MM.1S (cell line): Measurements from ENCODE around the gene LCLAT1.

Source experiments
- DNase-seq: peaks from one replicate; pipeline ENCODE4 v3.0.0-alpha.2; 2015
- H2AFZ ChIP-seq: fragments of 300-600 bp; sonication (generic); 2 replicates; pipeline ENCODE4 v1.6.0; 2016; ENCODE audit warnings: antibody characterized with exemption, low read length
- H3F3A ChIP-seq: fragments of 300-600 bp; sonication (generic); 2 replicates; pipeline ENCODE4 v1.6.1; 2016; ENCODE audit warnings: mild to moderate bottlenecking, antibody characterized with exemption, low read length, moderate library complexity, mixed read lengths; ENCODE audit not compliant: insufficient read depth
- H3K27ac ChIP-seq: fragments of 300-600 bp; sonication (generic); 2 replicates; pipeline ENCODE4 v1.5.1; 2016; ENCODE audit warnings: mild to moderate bottlenecking, low read length
- H3K27me3 ChIP-seq: fragments of 300-600 bp; sonication (generic); replicated peaks from 2 replicates; pipeline ENCODE4 v1.6.0; 2016; ENCODE audit warnings: low read length; ENCODE audit not compliant: insufficient read depth
- H3K36me3 ChIP-seq: fragments of 300-600 bp; sonication (generic); replicated peaks from 2 replicates; pipeline ENCODE4 v1.6.1; 2016; ENCODE audit warnings: mild to moderate bottlenecking, low read length, mixed read lengths; ENCODE audit not compliant: insufficient read depth
- H3K4me1 ChIP-seq: fragments of 300-600 bp; sonication (generic); 2 replicates; pipeline ENCODE4 v1.6.1; 2016; ENCODE audit warnings: low read length, mixed read lengths
- H3K4me2 ChIP-seq: fragments of 300-600 bp; sonication (generic); 2 replicates; pipeline ENCODE4 v1.6.0; 2016; ENCODE audit warnings: low read depth, low read length
- H3K4me3 ChIP-seq: fragments of 300-600 bp; sonication (generic); 2 replicates; pipeline ENCODE4 v1.5.1; 2016; ENCODE audit warnings: low read length, mixed read lengths
- H3K79me2 ChIP-seq: fragments of 300-600 bp; sonication (generic); 2 replicates; pipeline ENCODE4 v1.6.1; 2016; ENCODE audit warnings: mixed run types, low read length, mixed read lengths
- H3K9ac ChIP-seq: fragments of 300-600 bp; sonication (generic); 2 replicates; pipeline ENCODE4 v1.6.1; 2016; ENCODE audit warnings: low read length, mixed read lengths
- H3K9me2 ChIP-seq: fragments of 300-600 bp; sonication (generic); replicated peaks from 2 replicates; pipeline ENCODE4 v1.6.1; 2016; ENCODE audit warnings: mild to moderate bottlenecking, low read length, mixed read lengths; ENCODE audit not compliant: insufficient read depth
- H3K9me3 ChIP-seq: fragments of 300-600 bp; sonication (generic); replicated peaks from 2 replicates; pipeline ENCODE4 v1.6.1; 2016; ENCODE audit warnings: mild to moderate bottlenecking, low read length, mixed read lengths; ENCODE audit not compliant: insufficient read depth
- H4K20me1 ChIP-seq: fragments of 300-600 bp; sonication (generic); 2 replicates; pipeline ENCODE4 v1.6.1; 2016; ENCODE audit warnings: mild to moderate bottlenecking, low read length, moderate library complexity, mixed read lengths; ENCODE audit not compliant: insufficient read depth
- CTCF ChIP-seq: fragments of 300-600 bp; sonication (generic); IDR thresholded peaks from 2 replicates; pipeline ENCODE4 v1.5.1; 2016; ENCODE audit warnings: antibody characterized with exemption, low read length, mixed read lengths
- EZH2 ChIP-seq: fragments of 300-600 bp; sonication (generic); optimal IDR thresholded peaks from 2 replicates; pipeline ENCODE3; 2017; ENCODE audit warnings: low read depth, mild to moderate bottlenecking, antibody characterized with exemption, low read length, mixed read lengths
- EZH2phosphoT487 ChIP-seq: fragments of 300-600 bp; sonication (generic); IDR thresholded peaks from 2 replicates; pipeline ENCODE4 v1.6.1; 2018; ENCODE audit warnings: antibody characterized with exemption, low read length

The LCLAT1 gene

GRCh38 chr2:30425326-30425725, 21.7 kb upstream of the LCLAT1 start:
- no peak for TF ChIP-seq EZH2
- TF ChIP-seq CTCF, result no peak
- TF ChIP-seq EZH2phosphoT487, result no peak
- no peaks in the 10 kb centered on the region for H3K36me3 ChIP-seq
- no peaks in the 10 kb centered on the region for H3K27me3 ChIP-seq
- no peaks in the 10 kb centered on the region for H3K4me1 ChIP-seq
- H3K9me2 ChIP-seq, result no peaks in the 10 kb centered on the region
- no peaks in the 10 kb centered on the region for H3F3A ChIP-seq
- no peak for DNase-seq
- no peak overlapping the region for H2AFZ ChIP-seq
- no peaks in the 10 kb centered on the region for H4K20me1 ChIP-seq
- no peak overlapping the region for H3K9ac ChIP-seq
- H3K27ac ChIP-seq, result no peak overlapping the region
- no peaks in the 10 kb centered on the region for H3K79me2 ChIP-seq
- no peak overlapping the region for H3K4me2 ChIP-seq
- no peak overlapping the region for H3K4me3 ChIP-seq
- H3K9me3 ChIP-seq, result no peaks in the 10 kb centered on the region

- Histone ChIP-seq H3K9ac (no peak overlapping the region), H3K9me2 (no peaks in the 10 kb centered on the region), H3K4me3 (no peak overlapping the region), H3K4me1 (no peaks in the 10 kb centered on the region), H3K27me3 (no peaks in the 10 kb centered on the region), H3K79me2 (no peaks in the 10 kb centered on the region), H3K36me3 (no peaks in the 10 kb centered on the region), H3F3A (no peaks in the 10 kb centered on the region), H3K9me3 (no peaks in the 10 kb centered on the region), H3K4me2 (no peak overlapping the region), H3K27ac (no peak overlapping the region), H4K20me1 (no peaks in the 10 kb centered on the region), H2AFZ (no peak overlapping the region)
- no peak for DNase-seq
- TF ChIP-seq CTCF (no peak), EZH2phosphoT487 (no peak), EZH2 (no peak)
Measured at GRCh38 chr2:30427606-30428347, 19.3 kb upstream of the LCLAT1 start.

- Histone ChIP-seq H2AFZ (no peak overlapping the region), H3F3A (no peaks in the 10 kb centered on the region), H3K9me3 (no peaks in the 10 kb centered on the region), H3K36me3 (no peaks in the 10 kb centered on the region), H3K4me3 (no peak overlapping the region), H3K9me2 (no peaks in the 10 kb centered on the region), H3K4me2 (no peak overlapping the region), H3K9ac (no peak overlapping the region), H4K20me1 (no peaks in the 10 kb centered on the region), H3K27me3 (no peaks in the 10 kb centered on the region), H3K4me1 (no peaks in the 10 kb centered on the region), H3K79me2 (no peaks in the 10 kb centered on the region), H3K27ac (no peak overlapping the region)
- TF ChIP-seq CTCF (no peak), EZH2phosphoT487 (no peak), EZH2 (no peak)
- no peak for DNase-seq
Measured at GRCh38 chr2:30428348-30428662, 18.7 kb upstream of the LCLAT1 start.
